NCI-H1417 treated with DMSO at 0.1 percent for 48 hours (cell line): ENCODE results near the gene ABCA7.
A peak's percentile ranks its signal among the peaks of the same experiment; 100 is the strongest.

Experiments
- DNase-seq: peaks from one replicate; lab custom pipeline; 2025; lab: John Stamatoyannopoulos, UW

The ABCA7 gene

GRCh38 chr19:1072371-1073015, 32.6 kb downstream of the ABCA7 start:
- DNase-seq = no peak

GRCh38 chr19:1073063-1073955, 33.4 kb downstream of the ABCA7 start:
- DNase-seq = no peak

DNA sequence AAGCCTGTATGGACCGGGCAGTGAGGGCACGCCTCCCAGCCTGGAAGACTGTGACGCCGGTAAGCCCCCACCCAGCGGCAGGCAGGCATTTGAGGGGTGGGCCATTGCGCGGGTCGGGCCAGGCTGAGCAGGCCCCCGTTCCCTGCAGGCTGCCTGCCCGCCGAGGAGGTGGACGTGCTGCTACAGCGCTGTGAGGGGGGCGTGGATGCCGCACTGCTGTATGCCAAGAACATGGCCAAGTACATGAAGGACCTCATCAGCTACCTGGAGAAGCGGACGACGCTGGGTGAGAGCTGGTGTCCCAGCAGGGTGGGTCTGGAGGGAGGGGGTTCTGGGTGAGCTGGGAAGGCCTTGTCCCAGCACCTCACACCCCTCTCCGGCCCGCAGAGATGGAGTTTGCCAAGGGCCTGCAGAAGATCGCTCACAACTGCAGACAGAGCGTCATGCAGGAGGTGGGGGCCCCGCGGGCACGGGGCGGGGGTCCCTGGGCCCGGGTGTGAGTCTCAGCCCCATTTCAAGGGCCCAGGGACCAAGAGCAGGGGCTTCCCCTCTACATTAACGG, 34.1 kb downstream of the ABCA7 start:
- no peak for DNase-seq

GRCh38 chr19:1074544-1075283, 34.8 kb downstream of the ABCA7 start:
- DNase-seq = peak; percentile 92

DNA sequence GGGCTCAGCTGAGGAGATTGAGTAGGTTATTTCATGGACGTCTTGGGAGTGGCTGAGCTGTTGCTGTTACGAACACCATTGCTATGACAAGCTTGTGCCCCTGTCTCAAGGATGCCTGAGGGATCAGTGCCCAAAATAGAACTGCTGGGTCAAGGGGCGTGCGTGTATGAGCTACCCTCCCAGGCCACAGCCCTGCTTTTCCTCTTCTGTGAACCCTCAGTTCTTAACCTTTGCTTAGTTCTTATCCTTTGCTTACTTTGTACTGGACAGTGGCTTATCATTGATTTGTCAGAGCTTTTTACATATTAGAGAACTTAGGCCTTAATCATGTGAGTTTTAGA, 36.1 kb downstream of the ABCA7 start:
- no peak for DNase-seq

DNA sequence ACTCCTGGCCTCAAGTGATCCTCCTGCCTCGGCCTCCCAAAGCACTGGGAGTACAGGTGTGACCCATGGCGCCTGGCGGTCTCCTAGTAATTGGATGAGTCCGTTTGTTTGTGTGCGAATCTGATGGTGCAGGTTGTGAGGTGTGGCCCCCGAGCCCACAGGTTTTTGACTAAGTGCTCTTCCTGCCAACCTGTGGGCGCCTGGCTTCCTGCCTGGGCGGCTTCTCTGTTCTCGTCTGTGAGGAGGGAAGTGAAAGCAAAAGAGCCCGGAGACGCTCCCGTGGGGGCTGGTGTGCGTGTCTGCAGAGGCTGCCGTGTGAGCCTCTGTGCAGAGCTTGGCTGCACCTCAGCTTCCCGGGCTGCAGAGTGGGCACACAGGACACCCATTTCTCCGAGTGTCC, 37.0 kb downstream of the ABCA7 start:
- no peak for DNase-seq

DNA sequence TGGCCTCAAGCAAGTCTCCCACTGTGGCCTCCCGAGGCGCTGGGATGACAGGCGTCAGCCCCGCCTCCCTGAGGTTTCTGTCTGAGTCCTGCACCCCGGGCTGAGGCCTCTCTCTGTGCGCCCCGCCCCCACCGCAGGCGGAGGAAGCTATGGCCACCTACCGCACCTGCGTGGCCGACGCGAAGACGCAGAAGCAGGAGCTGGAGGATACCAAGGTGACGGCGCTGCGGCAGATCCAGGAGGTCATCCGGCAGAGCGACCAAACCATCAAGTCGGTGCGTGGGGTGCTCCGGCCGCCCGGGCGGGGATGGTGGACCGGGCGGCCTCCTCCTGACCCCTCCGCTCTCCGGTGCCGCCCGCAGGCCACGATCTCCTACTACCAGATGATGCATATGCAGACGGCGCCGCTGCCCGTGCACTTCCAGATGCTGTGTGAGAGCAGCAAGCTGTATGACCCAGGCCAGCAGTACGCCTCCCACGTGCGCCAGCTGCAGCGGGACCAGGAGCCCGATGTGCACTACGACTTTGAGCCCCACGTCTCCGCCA, 39.7 kb downstream of the ABCA7 start:
- DNase-seq = no peak

- no peak for DNase-seq
Observed at GRCh38 chr19:1080360-1081161, 40.7 kb downstream of the ABCA7 start.

DNA sequence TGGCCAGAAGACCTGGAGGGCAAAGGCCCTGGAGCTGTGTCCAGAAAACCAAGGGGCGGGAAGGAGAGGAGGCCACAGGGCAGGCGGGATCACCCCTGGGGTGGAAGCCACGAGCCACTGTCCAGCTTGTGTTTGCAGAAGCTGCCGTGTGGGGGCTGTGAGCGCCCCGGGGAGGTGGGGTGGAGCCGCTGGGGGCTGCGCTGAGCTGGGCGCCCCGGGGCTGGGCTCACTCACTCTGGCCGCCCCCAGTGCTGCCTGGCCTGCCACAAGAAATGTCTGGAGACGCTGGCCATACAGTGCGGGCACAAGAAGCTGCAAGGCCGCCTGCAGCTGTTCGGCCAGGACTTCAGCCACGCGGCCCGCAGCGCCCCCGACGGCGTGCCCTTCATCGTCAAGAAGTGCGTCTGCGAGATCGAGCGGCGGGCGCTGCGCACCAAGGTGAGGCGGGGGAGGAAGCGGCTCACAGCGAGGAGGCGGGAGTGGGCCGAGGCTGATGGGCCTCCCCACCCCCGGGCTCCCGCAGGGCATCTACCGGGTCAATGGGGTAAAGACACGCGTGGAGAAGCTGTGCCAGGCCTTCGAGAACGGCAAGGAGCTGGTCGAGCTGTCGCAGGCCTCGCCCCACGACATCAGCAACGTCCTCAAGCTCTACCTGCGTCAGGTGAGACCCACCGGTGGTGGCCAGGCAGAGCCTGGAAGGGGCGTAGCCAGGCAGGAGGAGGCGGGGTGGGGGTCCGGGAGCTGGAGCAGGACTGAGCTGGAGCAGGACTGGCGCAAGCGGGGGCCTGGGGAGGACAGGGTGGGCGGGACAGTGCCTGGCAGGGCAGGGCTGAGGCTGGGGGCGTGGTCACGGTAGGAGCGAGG, 41.6 kb downstream of the ABCA7 start:
- no peak for DNase-seq

GRCh38 chr19:1082165-1082927, 42.4 kb downstream of the ABCA7 start:
- DNase-seq = peak; percentile 93

GRCh38 chr19:1082928-1083816, 43.3 kb downstream of the ABCA7 start:
- DNase-seq = no peak

DNA sequence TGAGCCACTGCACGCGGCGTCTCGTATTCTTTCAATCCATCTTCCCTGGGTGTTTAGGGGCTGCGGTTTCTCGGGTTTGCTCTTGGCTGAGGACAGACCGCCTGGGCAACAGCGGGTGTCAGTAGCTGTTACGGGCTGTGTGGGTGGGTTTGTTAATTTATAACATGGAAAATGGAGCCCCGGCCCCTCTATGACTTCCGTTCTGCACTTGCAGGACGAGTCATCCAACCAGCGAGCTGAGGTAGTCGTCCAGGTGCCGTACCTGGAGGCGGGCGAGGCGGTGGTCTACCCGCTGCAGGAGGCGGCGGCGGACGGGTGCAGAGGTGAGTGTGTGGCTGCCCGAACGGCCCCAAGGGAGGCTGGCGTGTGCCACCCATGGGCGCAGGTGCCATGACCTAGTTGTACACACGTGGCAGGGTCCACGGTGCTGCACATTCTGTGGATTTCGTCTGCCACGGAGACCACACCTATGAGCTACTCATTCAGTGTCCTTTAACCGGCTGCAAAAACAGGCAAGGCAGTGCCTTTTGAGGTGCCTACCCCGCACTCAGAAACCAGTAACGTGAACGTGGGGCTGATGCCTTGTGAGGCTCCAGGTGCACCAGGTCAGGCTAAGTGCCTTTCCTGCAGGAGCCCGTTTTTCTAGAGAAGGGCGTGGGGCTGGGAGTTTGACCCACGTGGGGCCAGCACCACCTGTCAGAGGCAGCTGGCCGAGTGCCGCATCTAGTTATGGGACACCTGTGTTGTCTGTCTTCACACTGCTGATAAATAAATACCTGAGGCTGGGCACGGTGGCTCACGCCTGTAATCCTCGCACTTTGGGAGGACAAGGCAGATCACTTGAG, 44.3 kb downstream of the ABCA7 start:
- no peak for DNase-seq

DNA sequence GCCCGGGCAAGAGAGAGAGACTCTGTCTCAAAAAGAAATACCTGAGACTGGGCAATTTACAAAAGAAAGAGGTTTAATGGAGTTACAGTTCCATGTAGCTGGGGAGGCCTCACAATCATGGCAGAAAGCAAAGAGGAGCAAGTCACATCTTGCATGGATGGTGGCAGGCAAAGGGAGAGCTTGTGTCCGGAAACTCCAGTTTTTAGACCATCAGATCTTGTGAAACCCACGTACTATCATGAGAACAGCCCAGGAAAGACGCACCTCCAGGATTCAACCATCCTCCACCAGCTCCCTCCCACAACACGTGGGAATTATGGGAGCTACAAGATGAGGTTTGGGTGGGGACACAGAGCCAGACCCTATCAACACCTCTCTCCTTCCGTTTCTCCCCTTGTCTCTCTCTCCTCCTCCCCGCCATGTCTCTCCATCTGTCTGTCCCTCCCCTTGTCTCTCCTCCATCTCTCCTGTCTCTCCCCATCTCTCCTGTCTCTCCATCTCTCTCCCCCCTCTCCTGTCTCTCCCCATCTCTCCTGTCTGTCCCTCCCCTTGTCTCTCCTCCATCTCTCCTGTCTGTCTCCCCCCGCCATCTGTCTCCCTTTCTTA, 45.2 kb downstream of the ABCA7 start:
- DNase-seq = no peak

DNA sequence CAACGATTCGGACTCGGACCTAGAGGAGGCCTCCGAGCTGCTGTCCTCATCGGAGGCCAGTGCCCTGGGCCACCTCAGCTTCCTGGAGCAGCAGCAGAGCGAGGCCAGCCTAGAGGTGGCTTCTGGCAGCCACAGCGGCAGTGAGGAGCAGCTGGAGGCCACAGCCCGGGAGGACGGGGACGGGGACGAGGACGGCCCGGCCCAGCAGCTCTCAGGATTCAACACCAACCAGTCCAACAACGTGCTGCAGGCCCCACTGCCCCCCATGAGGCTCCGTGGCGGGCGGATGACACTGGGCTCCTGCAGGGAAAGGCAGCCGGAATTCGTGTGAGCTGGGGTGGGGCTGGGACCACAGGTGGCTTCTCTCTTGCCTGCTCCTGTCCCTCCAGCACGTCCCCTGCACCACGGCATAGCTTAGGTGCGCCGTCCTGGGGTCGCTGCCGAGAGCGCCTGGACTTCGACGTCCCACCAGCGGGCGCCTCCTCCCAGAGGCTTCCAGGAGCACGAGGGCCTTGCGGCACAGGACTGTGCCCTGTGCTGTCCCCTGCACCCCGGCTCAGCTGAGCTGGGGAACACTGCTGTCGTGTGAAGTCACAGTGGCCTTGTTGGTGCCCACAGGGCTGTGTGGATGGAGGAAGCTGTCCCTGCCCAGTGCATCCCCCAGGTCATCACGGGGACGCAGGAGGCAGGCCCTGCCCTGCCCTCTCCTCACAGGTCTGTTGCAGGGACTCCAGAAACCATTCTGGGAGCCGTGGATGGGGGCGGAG, 46.0 kb downstream of the ABCA7 start:
- DNase-seq = no peak

DNA sequence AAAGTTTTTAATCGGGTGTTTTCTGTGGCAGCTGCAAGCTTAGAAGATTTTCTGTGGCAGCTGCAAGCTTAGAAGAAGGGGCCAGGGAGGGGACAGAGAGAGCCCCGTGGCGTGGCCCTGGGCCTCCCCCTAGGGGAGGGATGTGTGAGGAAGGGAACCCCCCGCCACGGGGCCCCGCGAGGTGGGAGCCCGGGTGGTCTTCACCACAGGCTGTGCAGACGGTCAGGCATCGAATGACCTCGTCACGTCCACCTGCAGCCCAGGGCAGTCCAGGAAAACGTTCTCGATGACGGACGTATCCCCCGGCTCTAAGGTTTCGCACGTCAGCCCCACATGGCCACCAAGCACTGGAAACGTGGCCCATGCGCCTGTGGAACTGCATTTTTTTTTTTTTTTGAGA, 46.7 kb downstream of the ABCA7 start:
- DNase-seq = no peak

DNA sequence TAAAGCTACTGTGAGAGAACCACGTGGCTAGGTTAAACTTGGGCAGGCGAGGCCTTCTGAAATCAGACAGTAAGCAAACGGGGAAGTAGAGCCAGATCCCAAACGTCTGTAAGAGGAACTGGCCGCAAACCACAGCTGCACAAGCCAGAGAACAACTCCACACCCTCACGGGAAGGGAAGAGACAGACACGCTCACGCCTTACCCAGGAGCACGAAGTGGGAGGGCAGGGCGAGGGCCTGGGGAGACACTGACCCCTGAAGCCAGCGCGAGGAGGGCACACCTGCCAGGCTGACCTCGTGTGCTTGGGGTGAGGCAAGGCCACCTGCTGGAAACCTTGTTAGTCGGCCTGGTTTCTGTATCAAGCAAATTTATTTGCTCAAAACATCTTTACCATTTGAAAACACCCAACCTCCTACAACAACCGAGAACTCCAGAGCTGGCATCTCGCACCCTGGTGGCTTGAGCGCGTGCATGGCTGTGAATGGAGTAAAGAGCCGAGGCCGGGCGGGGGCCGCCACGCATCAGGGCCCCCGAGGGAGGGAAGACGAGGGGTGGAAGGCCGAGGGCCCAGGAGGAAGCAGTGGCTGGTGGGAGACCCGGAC, 48.0 kb downstream of the ABCA7 start:
- no peak for DNase-seq
